Parathyroid adenoma (tissue), 2 donors: Measurements from ENCODE around the gene PCSK1.
"Not testable (repeated sequence)": the region's sequence is repeated elsewhere in the genome, so short reads cannot be mapped to it uniquely, and the experiment has no call there.

Experiments used
- H2AFZ ChIP-seq: fragments of 300-600 bp; sonication (generic); one replicate; pipeline ENCODE4 v1.7.0; 2017; ENCODE audit warnings: antibody characterized with exemption, mild to moderate bottlenecking
- H3K27ac ChIP-seq: fragments of 300-600 bp; sonication (generic); one replicate; pipeline ENCODE4 v1.7.0; 2017
- H3K27me3 ChIP-seq: fragments of 300-600 bp; sonication (generic); one replicate; pipeline ENCODE4 v1.7.0; 2017; ENCODE audit warnings: low read length; ENCODE audit not compliant: control insufficient read depth, insufficient read depth
- H3K36me3 ChIP-seq: fragments of 300-600 bp; sonication (generic); one replicate; pipeline ENCODE4 v1.7.0; 2017; ENCODE audit warnings: low read length; ENCODE audit not compliant: control insufficient read depth, insufficient read depth
- H3K4me1 ChIP-seq: fragments of 300-600 bp; sonication (generic); one replicate; pipeline ENCODE4 v1.7.0; 2017; ENCODE audit warnings: control low read depth
- H3K4me2 ChIP-seq: fragments of 300-600 bp; sonication (generic); one replicate; pipeline ENCODE4 v1.7.0; 2017; ENCODE audit warnings: low read length
- H3K4me3 ChIP-seq: fragments of 300-600 bp; sonication (generic); one replicate; pipeline ENCODE4 v1.7.0; 2017; ENCODE audit warnings: low read depth, low read length
- H3K79me2 ChIP-seq: fragments of 300-600 bp; sonication (generic); one replicate; pipeline ENCODE4 v1.7.0; 2017; ENCODE audit warnings: control low read depth
- H3K9ac ChIP-seq: fragments of 300-600 bp; sonication (generic); one replicate; pipeline ENCODE4 v1.7.0; 2017; ENCODE audit warnings: mild to moderate bottlenecking
- H3K9me3 ChIP-seq: fragments of 300-600 bp; sonication (generic); one replicate; pipeline ENCODE4 v1.7.0; 2017; ENCODE audit warnings: low read length; ENCODE audit not compliant: control insufficient read depth
- TF ChIP-seq, protein P1 (sequence below): fragments of 300-600 bp; sonication (generic); IDR thresholded peaks from one replicate; pipeline ENCODE4 v1.7.0; 2017; ENCODE audit warnings: antibody characterized with exemption, mild to moderate bottlenecking
- donor health status: primary hyperparathyroidism.

The PCSK1 gene

DNA sequence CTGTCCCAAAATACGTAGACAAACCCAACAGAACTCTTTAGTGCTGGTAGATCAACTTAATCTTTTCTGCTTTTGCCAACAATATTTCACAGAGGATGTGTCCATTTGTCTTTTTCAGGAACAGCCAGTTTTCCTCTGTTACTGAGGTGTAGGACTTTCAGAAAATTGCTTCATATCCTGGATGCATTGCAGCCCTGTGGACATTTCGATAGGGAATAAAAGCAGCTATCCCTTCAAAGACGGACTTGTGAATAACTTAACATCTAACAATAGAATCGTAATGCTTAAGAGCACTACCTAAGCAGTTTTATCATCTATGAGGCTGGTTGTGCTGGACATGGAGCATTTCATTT is 59.7 kb downstream of the PCSK1 start:
- H3K9me3 ChIP-seq = no peaks in the 10 kb centered on the region
- H3K4me3 ChIP-seq = no peak overlapping the region
- no peaks in the 10 kb centered on the region for H3K79me2 ChIP-seq
- H3K27ac ChIP-seq = no peak overlapping the region
- H3K27me3 ChIP-seq = no peaks in the 10 kb centered on the region
- TF ChIP-seq, protein P1, sequence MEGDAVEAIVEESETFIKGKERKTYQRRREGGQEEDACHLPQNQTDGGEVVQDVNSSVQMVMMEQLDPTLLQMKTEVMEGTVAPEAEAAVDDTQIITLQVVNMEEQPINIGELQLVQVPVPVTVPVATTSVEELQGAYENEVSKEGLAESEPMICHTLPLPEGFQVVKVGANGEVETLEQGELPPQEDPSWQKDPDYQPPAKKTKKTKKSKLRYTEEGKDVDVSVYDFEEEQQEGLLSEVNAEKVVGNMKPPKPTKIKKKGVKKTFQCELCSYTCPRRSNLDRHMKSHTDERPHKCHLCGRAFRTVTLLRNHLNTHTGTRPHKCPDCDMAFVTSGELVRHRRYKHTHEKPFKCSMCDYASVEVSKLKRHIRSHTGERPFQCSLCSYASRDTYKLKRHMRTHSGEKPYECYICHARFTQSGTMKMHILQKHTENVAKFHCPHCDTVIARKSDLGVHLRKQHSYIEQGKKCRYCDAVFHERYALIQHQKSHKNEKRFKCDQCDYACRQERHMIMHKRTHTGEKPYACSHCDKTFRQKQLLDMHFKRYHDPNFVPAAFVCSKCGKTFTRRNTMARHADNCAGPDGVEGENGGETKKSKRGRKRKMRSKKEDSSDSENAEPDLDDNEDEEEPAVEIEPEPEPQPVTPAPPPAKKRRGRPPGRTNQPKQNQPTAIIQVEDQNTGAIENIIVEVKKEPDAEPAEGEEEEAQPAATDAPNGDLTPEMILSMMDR = no peak
- no peaks in the 10 kb centered on the region for H3K4me1 ChIP-seq
- no peak overlapping the region for H3K4me2 ChIP-seq
- no peak overlapping the region for H3K9ac ChIP-seq
- no peak overlapping the region for H2AFZ ChIP-seq
- no peaks in the 10 kb centered on the region for H3K36me3 ChIP-seq

DNA sequence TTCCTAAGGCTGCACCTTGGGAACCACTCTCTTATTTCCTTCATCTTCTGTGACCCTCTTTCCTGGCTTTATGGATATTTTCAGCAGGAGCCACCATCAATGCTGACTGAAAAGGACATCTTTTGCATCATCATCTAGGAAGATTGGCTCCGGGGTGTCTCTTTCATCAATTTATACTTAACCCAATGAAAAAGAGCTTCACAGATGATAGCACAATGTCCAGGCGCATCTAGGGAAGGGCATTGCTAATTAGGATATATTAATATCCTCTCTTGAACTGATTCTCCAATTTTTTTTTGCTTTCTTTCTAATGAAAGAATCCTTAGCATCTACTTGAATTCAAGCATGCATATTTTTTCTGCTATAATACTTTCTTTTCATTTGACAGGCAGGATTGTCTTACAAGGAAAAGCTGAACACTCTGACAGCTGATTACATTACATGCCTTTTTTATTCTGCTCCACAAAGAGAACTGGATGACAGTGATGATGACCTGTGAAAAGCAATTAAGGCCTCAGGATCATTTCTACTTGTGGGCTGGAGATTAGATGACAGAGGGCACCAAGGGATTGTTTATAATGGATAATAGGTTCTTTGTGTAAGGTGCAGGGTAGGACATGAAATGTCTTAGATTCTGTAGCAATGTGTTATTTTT is 60.2 kb downstream of the PCSK1 start:
- H3K9ac ChIP-seq = no peak overlapping the region

DNA sequence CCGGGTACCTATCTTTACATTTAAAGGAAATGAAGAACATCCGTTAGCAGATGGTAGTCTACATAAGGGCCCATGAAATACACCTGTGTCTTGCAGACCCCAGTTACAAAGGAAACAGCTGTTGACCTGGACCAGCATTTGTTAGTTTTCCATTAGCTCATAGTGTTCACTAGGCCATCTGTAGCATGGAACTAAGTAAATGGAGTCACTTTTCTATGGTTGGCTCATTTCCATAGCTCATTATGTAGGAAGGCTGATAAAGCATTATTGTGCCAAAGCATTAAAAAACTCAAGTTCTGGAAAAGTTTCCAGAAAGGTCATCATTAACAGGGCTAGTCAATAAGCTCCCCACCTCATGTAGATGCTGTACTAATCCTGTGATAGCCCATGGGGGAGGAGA is 62.1 kb downstream of the PCSK1 start:
- Histone ChIP-seq H3K4me2 (no peak overlapping the region), H3K9ac (no peak overlapping the region), H3K79me2 (no peaks in the 10 kb centered on the region), H3K9me3 (no peaks in the 10 kb centered on the region), H3K27me3 (no peaks in the 10 kb centered on the region), H3K4me1 (no peaks in the 10 kb centered on the region), H3K4me3 (no peak overlapping the region), H3K27ac (no peak overlapping the region), H2AFZ (no peak overlapping the region), H3K36me3 (no peaks in the 10 kb centered on the region)
- TF ChIP-seq, protein P1 = no peak

More for the DNA sequence above, 60.2 kb downstream of the PCSK1 start:
- Histone ChIP-seq H3K4me3 (no peak overlapping the region), H3K4me1 (no peaks in the 10 kb centered on the region), H3K27ac (no peak overlapping the region), H3K79me2 (no peaks in the 10 kb centered on the region), H3K36me3 (no peaks in the 10 kb centered on the region), H2AFZ (no peak overlapping the region), H3K9me3 (no peaks in the 10 kb centered on the region), H3K4me2 (no peak overlapping the region), H3K27me3 (no peaks in the 10 kb centered on the region)
- TF ChIP-seq, protein P1 = no peak

DNA sequence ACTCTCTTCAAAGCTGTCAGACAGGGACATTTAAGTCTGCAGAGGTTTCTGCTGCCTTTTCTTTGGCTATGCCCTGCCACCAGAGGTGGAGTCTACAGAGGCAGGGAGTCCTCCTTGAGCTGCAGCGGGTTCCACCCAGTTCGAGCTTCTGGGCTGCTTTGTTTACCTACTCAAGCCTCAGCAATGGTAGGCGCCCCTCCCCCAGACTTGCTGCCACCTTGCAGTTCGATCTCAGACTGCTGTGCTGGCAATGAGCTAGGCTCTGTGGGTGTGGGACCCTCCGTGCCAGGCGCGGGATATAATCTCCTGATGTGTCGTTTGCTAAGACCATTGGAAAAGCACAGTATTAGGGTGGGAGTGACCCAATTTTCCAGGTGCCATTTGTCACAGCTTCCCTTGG is 65.7 kb downstream of the PCSK1 start:
- not testable (repeated sequence) for H3K36me3 ChIP-seq, H3K27ac ChIP-seq, H3K9me3 ChIP-seq, H3K9ac ChIP-seq, H2AFZ ChIP-seq, H3K4me1 ChIP-seq, H3K79me2 ChIP-seq, H3K27me3 ChIP-seq, H3K4me2 ChIP-seq, H3K4me3 ChIP-seq

DNA sequence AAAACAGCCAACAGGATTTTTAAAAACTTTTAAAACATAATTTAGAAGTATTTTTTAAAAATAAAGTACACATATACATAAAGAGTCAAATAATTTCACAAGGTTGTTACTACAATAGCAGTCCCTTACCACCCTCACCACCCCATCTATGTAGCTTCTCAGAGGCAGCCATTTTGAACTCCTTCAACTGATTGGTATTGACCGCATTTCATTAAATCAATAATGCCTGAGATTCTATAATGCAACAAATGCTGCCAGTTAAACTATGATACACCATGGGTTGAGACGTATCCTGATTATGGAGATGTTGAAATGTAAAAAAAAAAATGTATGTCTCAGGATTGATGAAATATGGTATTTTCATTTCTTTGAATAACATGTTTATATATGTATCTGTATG is 78.8 kb downstream of the PCSK1 start:
- Histone ChIP-seq H3K4me3 (no peak overlapping the region), H3K9me3 (no peaks in the 10 kb centered on the region), H2AFZ (no peak overlapping the region), H3K36me3 (no peaks in the 10 kb centered on the region), H3K9ac (no peak overlapping the region), H3K4me2 (no peak overlapping the region), H3K79me2 (no peaks in the 10 kb centered on the region), H3K4me1 (no peaks in the 10 kb centered on the region), H3K27me3 (no peaks in the 10 kb centered on the region), H3K27ac (no peak overlapping the region)
- TF ChIP-seq, protein P1 = no peak
